Karpas-422 (cell line): Measurements from ENCODE around the gene RPS25. TPM values are rescaled to one million over a fixed set of nuclear protein-coding genes. Genes with fewer than 3 reads are reported as not detected.

ENCODE experiments used
- DNase-seq: peaks from one replicate; pipeline ENCODE4 v3.0.0-alpha.2; 2015
- H2AFZ ChIP-seq: fragments of 200-600 bp; sonication (generic); 2 replicates; pipeline ENCODE4 v1.6.1; 2014; ENCODE audit warnings: antibody characterized with exemption, low read length, mixed read lengths
- H3K27ac ChIP-seq: fragments of 200-600 bp; sonication (generic); 2 replicates; pipeline ENCODE4 v1.5.1; 2014; ENCODE audit warnings: mild to moderate bottlenecking, low read length, moderate library complexity
- H3K27me3 ChIP-seq: fragments of 200-600 bp; sonication (generic); 2 replicates; pipeline ENCODE4 v1.6.1; 2014; ENCODE audit warnings: low read length, mixed read lengths
- H3K36me3 ChIP-seq: fragments of 200-600 bp; sonication (generic); 2 replicates; pipeline ENCODE4 v1.6.1; 2014; ENCODE audit warnings: low read length, mixed read lengths; ENCODE audit not compliant: insufficient read depth
- H3K4me1 ChIP-seq: fragments of 200-600 bp; sonication (generic); 2 replicates; pipeline ENCODE4 v1.6.1; 2014; ENCODE audit warnings: mild to moderate bottlenecking, low read length, mixed read lengths
- H3K4me2 ChIP-seq: fragments of 200-600 bp; sonication (generic); 2 replicates; pipeline ENCODE4 v1.6.1; 2014; ENCODE audit warnings: low read length, low read depth, mild to moderate bottlenecking; ENCODE audit not compliant: poor library complexity, severe bottlenecking
- H3K4me3 ChIP-seq: fragments of 200-600 bp; sonication (generic); 2 replicates; pipeline ENCODE4 v1.5.1; 2014; ENCODE audit warnings: mild to moderate bottlenecking, antibody characterized with exemption, low read length, mixed read lengths
- H3K79me2 ChIP-seq: fragments of 200-600 bp; sonication (generic); 2 replicates; pipeline ENCODE4 v1.6.1; 2014; ENCODE audit warnings: mild to moderate bottlenecking, low read length, mixed read lengths
- H3K9ac ChIP-seq: fragments of 200-600 bp; sonication (generic); 2 replicates; pipeline ENCODE4 v1.6.0; 2014; ENCODE audit warnings: low read length
- H3K9me2 ChIP-seq: fragments of 200-600 bp; sonication (generic), shearing (Covaris generic); replicated peaks from 2 replicates; pipeline ENCODE4 v1.6.0; 2014; ENCODE audit warnings: mild to moderate bottlenecking, low read length, moderate library complexity; ENCODE audit not compliant: insufficient read depth
- H3K9me3 ChIP-seq: fragments of 300-700, 200-600 bp; sonication (generic); 2 replicates; pipeline ENCODE4 v1.6.1; 2014; ENCODE audit warnings: low read length, mixed read lengths
- H4K20me1 ChIP-seq: fragments of 200-600 bp; sonication (generic); 2 replicates; pipeline ENCODE4 v1.6.1; 2014; ENCODE audit warnings: mild to moderate bottlenecking, antibody characterized with exemption, low read length, low read depth; ENCODE audit not compliant: insufficient read depth
- total RNA-seq: library from RNA; depleted of rRNA; stranded (reverse); fragments of >200 nt; shearing (Covaris generic); gene quantifications from 2 replicates; pipeline ENCODE4 v1.2.3, GENCODE V29; 2014; ENCODE audit warnings: low replicate concordance

Gene RPS25
- total RNA-seq, 1 experiment from 2014 or later: 547 TPM

DNA sequence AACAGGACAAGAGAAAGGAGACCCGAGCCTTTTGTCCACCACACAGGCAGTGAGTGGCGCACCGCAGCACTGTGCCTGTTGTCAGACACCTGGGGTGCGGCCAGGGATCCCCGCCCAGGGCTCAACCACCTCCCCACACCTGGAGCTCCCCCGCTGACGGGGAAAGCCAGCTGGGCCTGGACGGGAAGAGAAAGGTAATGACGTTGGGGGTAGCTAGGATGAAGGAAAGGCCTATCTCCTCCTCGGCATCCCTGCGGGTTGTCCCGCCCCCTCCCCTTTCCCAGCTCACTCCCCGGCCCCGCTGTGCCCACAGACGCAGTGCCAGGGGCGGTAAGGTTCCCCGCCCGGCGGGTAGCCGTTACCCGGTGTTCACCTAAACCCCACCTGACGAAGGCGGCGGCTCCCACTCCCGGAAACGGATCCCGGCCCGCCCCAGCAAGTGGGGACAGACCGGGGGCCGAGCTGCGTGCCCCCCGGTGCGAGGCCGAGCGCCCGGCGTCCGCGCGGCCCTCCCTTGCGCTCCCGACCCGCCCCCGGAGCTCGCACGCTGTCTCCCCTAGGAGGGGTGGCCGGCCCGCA lies 38.4 kb upstream of the RPS25 start:
- peaks cover 15% of the 10 kb centered on the region for H3K4me1 ChIP-seq
- H3K27me3 ChIP-seq: no peaks in the 10 kb centered on the region
- H3K4me2 ChIP-seq: peak overlapping the region; percentile 84
- peak overlapping the region; percentile 35; the same call in 1 of the 2 replicates for H3K27ac ChIP-seq
- no peaks in the 10 kb centered on the region for H4K20me1 ChIP-seq
- no peak overlapping the region for H2AFZ ChIP-seq
- peak overlapping the region; percentile 82 for H3K4me3 ChIP-seq
- H3K9me2 ChIP-seq: no peaks in the 10 kb centered on the region
- H3K79me2 ChIP-seq: peaks cover 25% of the 10 kb centered on the region
- no peaks in the 10 kb centered on the region for H3K36me3 ChIP-seq
- peak overlapping the region; percentile 84 for H3K9ac ChIP-seq
- DNase-seq: peak; percentile 46
- no peaks in the 10 kb centered on the region for H3K9me3 ChIP-seq

DNA sequence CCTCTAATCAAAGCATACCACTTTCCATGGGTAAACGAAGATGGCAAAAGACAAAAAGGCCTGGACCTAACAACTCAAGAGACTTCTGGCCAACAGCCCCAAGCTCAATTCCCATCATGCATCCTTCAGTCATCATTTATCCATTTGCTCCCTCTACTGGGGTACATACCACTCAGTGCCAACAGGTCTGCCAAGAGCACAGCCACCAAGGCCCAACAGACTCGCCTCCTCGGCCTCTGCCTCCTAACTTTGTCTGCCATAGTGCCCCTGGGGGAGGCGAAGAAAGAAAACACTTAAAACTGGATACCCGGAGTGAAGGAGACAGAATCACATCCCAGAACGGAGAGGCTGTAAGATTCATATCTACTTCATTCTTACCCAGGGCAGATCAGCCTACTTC lies 37.8 kb upstream of the RPS25 start:
- peaks cover 25% of the 10 kb centered on the region for H3K79me2 ChIP-seq
- H3K27me3 ChIP-seq: no peaks in the 10 kb centered on the region
- H3K4me3 ChIP-seq: peak overlapping the region; percentile 82
- H3K9ac ChIP-seq: peak overlapping the region; percentile 84
- DNase-seq: peak; percentile 70
- peak overlapping the region; percentile 84 for H3K4me2 ChIP-seq
- no peaks in the 10 kb centered on the region for H3K9me3 ChIP-seq
- peaks cover 15% of the 10 kb centered on the region for H3K4me1 ChIP-seq
- H3K27ac ChIP-seq: peak overlapping the region; percentile 35; the same call in 1 of the 2 replicates
- no peak overlapping the region for H2AFZ ChIP-seq
- no peaks in the 10 kb centered on the region for H4K20me1 ChIP-seq
- no peaks in the 10 kb centered on the region for H3K9me2 ChIP-seq
- no peaks in the 10 kb centered on the region for H3K36me3 ChIP-seq

DNA sequence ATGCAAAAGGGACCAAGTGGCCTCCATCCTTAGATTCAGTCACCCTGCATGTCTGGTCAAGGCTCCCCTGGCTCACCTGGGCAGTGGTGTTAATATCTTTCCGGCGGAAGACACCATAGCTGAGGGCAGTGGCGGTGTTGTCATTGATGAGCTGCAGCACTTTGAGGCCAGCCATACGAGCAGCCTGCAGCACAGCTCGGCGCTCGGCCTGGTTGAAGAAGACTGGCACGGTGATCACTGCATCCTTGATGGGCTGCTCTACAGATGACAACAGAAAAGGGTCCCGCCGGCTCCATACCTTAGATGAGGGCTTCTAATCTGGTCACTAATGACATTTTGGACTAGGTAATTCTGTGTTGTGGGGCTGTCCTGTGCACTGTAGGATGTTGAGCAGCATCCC lies 36.3 kb upstream of the RPS25 start:
- no peak overlapping the region for H3K27ac ChIP-seq
- no peak overlapping the region for H3K4me3 ChIP-seq
- H3K4me1 ChIP-seq: peaks cover 15% of the 10 kb centered on the region
- H3K9me3 ChIP-seq: no peaks in the 10 kb centered on the region
- H3K9ac ChIP-seq: no peak overlapping the region
- H2AFZ ChIP-seq: no peak overlapping the region
- DNase-seq: no peak
- no peaks in the 10 kb centered on the region for H4K20me1 ChIP-seq
- no peaks in the 10 kb centered on the region for H3K27me3 ChIP-seq
- no peaks in the 10 kb centered on the region for H3K9me2 ChIP-seq
- H3K4me2 ChIP-seq: no peak overlapping the region
- H3K79me2 ChIP-seq: peaks cover 25% of the 10 kb centered on the region
- no peaks in the 10 kb centered on the region for H3K36me3 ChIP-seq

DNA sequence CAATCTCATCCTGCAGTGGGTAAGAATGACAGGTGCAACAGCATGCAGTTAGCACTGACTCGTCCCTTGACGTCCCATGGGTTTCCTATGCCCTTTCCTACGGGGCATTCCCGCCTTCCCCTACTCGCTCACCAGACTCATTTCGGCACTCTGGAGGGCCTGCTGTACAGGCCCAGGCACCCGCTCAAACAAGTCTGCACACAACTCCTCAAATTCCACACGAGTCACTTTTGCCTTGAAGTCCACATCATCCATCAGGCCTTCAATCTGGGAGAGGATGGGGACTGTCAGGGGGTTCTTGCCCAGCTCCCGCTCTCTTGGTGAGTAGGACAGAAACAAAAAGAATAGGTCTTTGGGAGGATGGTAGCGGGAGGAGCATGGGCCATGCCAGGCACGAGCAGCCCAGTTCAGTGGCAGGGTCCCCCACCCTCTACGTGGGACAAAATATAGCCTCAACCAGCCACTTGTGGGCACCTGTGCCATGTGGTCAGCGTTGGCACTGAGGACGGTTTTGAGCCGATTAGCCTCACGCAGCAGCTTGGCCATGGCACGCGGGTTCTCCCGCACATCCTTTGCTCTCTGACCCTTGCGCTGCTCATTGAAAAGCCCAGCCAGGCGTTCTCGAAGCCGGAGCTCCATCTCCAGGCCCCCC lies 34.1 kb upstream of the RPS25 start:
- H3K9me2 ChIP-seq: no peaks in the 10 kb centered on the region
- no peak overlapping the region for H3K27ac ChIP-seq
- H3K36me3 ChIP-seq: no peaks in the 10 kb centered on the region
- peaks cover 16% of the 10 kb centered on the region for H3K79me2 ChIP-seq
- H3K9ac ChIP-seq: no peak overlapping the region
- H3K4me1 ChIP-seq: peaks cover 9% of the 10 kb centered on the region
- DNase-seq: no peak
- no peak overlapping the region for H3K4me3 ChIP-seq
- no peak overlapping the region for H3K4me2 ChIP-seq
- no peak overlapping the region for H2AFZ ChIP-seq
- no peaks in the 10 kb centered on the region for H4K20me1 ChIP-seq
- no peaks in the 10 kb centered on the region for H3K9me3 ChIP-seq
- no peaks in the 10 kb centered on the region for H3K27me3 ChIP-seq

DNA sequence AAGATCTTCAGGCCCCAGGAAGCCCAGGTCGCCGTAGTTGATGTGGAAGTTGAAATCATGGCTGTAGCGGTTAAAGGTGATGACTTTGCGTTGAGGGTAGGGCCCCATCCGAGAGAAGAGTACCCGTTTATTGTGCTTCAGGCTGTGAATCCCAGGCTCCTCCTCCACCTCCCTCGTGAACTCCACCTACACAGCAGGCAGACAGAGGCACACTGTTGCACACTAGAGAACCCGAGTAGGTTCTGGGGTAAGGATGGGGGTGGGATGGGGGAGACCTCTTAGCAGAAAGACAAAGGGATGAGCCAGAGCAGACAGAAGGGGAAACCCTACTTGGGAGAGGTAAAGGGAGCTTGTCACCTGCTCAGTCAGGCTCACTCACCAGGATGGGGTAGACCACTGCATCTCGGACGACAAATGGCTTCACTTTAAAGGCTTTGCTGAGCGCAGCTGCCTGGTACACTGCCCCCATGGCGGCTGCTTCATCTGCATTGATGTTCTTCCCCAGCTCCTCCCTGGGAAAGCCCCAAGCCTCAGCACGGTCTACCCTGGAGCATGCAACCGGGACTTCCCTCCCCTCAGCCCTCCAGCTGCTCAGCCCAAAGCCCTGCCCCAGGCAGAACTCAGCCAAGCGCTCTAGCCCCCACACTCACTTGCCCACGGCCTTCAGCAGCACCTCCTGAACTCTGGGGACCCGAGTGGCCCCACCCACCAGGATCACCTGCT lies 33.5 kb upstream of the RPS25 start:
- Histone ChIP-seq H4K20me1 (no peaks in the 10 kb centered on the region), H3K9me3 (no peaks in the 10 kb centered on the region), H3K27ac (no peak overlapping the region), H3K36me3 (no peaks in the 10 kb centered on the region), H3K9me2 (no peaks in the 10 kb centered on the region), H3K27me3 (no peaks in the 10 kb centered on the region), H3K79me2 (peaks cover 14% of the 10 kb centered on the region), H3K4me2 (no peak overlapping the region), H3K9ac (no peak overlapping the region), H3K4me1 (peaks cover 9% of the 10 kb centered on the region), H3K4me3 (no peak overlapping the region), H2AFZ (no peak overlapping the region)
- no peak for DNase-seq

DNA sequence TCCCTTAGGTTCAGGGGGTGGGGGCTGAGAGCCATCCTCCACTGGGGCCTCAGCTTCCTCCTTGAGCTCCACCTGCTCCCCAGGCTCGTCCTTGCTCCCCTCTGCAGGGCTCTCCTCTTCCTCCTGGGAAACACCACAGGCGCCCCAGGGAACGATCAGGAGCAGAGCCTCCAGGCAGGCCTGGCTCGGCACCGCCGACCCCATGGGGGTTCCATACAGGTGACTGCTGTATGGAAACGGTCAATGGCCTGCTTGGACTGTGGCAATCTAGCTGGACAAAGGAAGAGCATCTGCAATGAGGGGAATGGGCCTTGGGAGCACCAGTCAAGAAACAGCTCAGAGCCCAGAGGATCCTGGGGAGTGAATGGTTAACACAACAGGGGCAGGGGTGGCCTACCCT lies 30.9 kb upstream of the RPS25 start:
- H3K9me3 ChIP-seq: no peaks in the 10 kb centered on the region
- no peaks in the 10 kb centered on the region for H3K27me3 ChIP-seq
- H3K79me2 ChIP-seq: no peaks in the 10 kb centered on the region
- no peak overlapping the region for H2AFZ ChIP-seq
- H3K4me2 ChIP-seq: no peak overlapping the region
- H3K9ac ChIP-seq: no peak overlapping the region
- H3K4me1 ChIP-seq: no peaks in the 10 kb centered on the region
- H3K4me3 ChIP-seq: no peak overlapping the region
- no peak for DNase-seq
- no peaks in the 10 kb centered on the region for H3K9me2 ChIP-seq
- no peaks in the 10 kb centered on the region for H3K36me3 ChIP-seq
- no peaks in the 10 kb centered on the region for H4K20me1 ChIP-seq
- H3K27ac ChIP-seq: no peak overlapping the region

DNA sequence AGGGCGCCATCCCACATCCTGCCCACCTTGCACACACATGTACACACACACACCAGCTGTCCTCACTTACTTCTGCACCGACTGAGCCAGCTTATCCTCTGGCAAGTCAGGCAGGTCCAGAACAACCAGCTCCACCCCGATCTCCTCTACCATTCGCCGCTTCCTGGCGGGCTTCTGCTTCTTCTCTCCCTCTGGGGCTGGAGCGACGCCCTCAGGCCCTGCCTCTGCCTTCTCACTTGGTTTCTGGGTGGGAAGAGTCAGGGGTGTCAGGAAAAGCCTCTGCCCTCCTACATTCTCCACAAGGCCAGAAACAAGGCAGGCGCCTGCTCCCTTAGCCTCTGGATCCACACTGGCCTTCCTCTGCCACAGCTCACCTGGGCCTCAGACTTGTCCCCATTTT lies 30.5 kb upstream of the RPS25 start:
- H4K20me1 ChIP-seq: no peaks in the 10 kb centered on the region
- no peak for DNase-seq
- no peaks in the 10 kb centered on the region for H3K79me2 ChIP-seq
- no peaks in the 10 kb centered on the region for H3K9me3 ChIP-seq
- H3K4me3 ChIP-seq: no peak overlapping the region
- no peak overlapping the region for H3K4me2 ChIP-seq
- no peak overlapping the region for H3K9ac ChIP-seq
- no peaks in the 10 kb centered on the region for H3K36me3 ChIP-seq
- no peak overlapping the region for H3K27ac ChIP-seq
- no peaks in the 10 kb centered on the region for H3K9me2 ChIP-seq
- no peak overlapping the region for H2AFZ ChIP-seq
- H3K27me3 ChIP-seq: no peaks in the 10 kb centered on the region
- H3K4me1 ChIP-seq: no peaks in the 10 kb centered on the region

DNA sequence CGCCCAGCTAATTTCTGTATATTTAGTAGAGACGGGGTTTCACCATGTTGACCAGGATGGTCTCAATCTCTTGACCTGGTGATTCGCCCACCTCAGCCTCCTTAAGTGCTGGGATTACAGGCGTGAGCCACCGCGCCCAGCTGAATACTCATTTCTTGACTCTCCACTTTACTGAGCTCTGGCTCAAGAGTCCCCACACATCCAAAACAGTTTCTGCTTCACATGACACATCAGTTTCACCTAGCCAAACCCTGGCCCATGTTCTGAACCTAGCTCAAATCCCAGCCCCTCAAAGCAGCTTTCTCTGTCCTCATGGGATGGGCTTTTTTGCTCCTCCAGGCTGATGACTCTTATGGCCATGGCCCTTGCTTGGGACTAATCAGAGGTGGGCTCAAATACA lies 29.1 kb upstream of the RPS25 start:
- Histone ChIP-seq H3K4me1 (no peaks in the 10 kb centered on the region), H3K36me3 (no peaks in the 10 kb centered on the region)

More for the DNA sequence above, 29.1 kb upstream of the RPS25 start:
- Histone ChIP-seq H3K4me2 (no peak overlapping the region), H3K9ac (no peak overlapping the region), H3K27ac (no peak overlapping the region), H2AFZ (no peak overlapping the region), H3K79me2 (no peaks in the 10 kb centered on the region), H3K27me3 (no peaks in the 10 kb centered on the region), H3K9me3 (no peaks in the 10 kb centered on the region), H4K20me1 (no peaks in the 10 kb centered on the region), H3K9me2 (no peaks in the 10 kb centered on the region), H3K4me3 (no peak overlapping the region)
- DNase-seq: no peak
